Fibroblast of lung (primary cell): ENCODE data around the gene SIRT2. TPM values are rescaled to one million over a fixed set of nuclear protein-coding genes. Genes with fewer than 3 reads are reported as not detected.

Experiments
- DNase-seq, 2 donors: peaks; one replicate each; pipeline versions ENCODE4 v3.0.0 to v3.0.0-alpha.2; 2010; ENCODE audit warnings: low read depth in 2 of 2
- H2AFZ ChIP-seq: 2 replicates; pipeline ENCODE4 v1.5.1; 2012; ENCODE audit warnings: low read length, control low read depth, inconsistent platforms
- H3K27ac ChIP-seq: 2 replicates; pipeline ENCODE4 v1.5.1; 2011; ENCODE audit warnings: low read length, control low read depth; ENCODE audit not compliant: insufficient read depth
- H3K27me3 ChIP-seq: 2 replicates; pipeline ENCODE4 v1.5.1; 2011; ENCODE audit warnings: mild to moderate bottlenecking, low read length; ENCODE audit not compliant: control insufficient read depth, insufficient read depth
- H3K36me3 ChIP-seq: 2 replicates; pipeline ENCODE4 v1.5.1; 2011; ENCODE audit warnings: low read length; ENCODE audit not compliant: control insufficient read depth, insufficient read depth
- H3K4me1 ChIP-seq: 2 replicates; pipeline ENCODE4 v1.5.1; 2011; ENCODE audit warnings: low read length; ENCODE audit not compliant: control insufficient read depth, insufficient read depth; ENCODE audit errors: extremely low read depth
- H3K4me2 ChIP-seq: 2 replicates; pipeline ENCODE4 v1.5.1; 2011; ENCODE audit warnings: low read length, control low read depth; ENCODE audit not compliant: insufficient read depth; ENCODE audit errors: extremely low read depth
- H3K4me3 ChIP-seq, 4 experiments: fragments of 200-600 bp in 1 of 4; sonication (generic) in 1 of 4; replicated peaks in 1 of 4; 2 replicates each; pipeline ENCODE4 v1.5.1; 2011 to 2016; ENCODE audit warnings: low read length in 4 of 4, low read depth in 3 of 4, mild to moderate bottlenecking in 3 of 4, control low read depth in 2 of 4, inconsistent platforms in 1 of 4, mixed read lengths in 1 of 4; ENCODE audit not compliant: insufficient read depth in 1 of 4; ENCODE audit errors: control extremely low read depth in 1 of 4
- H3K79me2 ChIP-seq: 2 replicates; pipeline ENCODE4 v1.5.1; 2012; ENCODE audit warnings: mild to moderate bottlenecking, low read length, inconsistent platforms; ENCODE audit not compliant: control insufficient read depth, insufficient read depth
- H3K9ac ChIP-seq: 2 replicates; pipeline ENCODE4 v1.5.1; 2011; ENCODE audit warnings: mild to moderate bottlenecking, low read length, control low read depth; ENCODE audit not compliant: insufficient read depth
- H3K9me3 ChIP-seq: 2 replicates; pipeline ENCODE4 v1.5.1; 2012; ENCODE audit warnings: low read depth, low read length; ENCODE audit not compliant: control insufficient read depth, insufficient read depth
- H4K20me1 ChIP-seq: 2 replicates; pipeline ENCODE4 v1.5.1; 2011; ENCODE audit warnings: low read length; ENCODE audit not compliant: control insufficient read depth, insufficient read depth; ENCODE audit errors: extremely low read depth
- EZH2 ChIP-seq: IDR thresholded peaks from 2 replicates; pipeline ENCODE4 v1.5.1; 2012; ENCODE audit warnings: low read length, control low read depth, mild to moderate bottlenecking; ENCODE audit errors: missing control alignments
- polyA plus RNA-seq, 2 donors: library from polyadenylated mRNA; depleted of rRNA in 1 of 2; stranded (reverse) in 1 of 2; unstranded in 1 of 2; fragments of >200 nt; gene quantifications; 2 replicates each; pipeline ENCODE4 v1.2.1, GENCODE V29; 2011 to 2012; ENCODE audit warnings: missing spikeins in 1 of 2
- total RNA-seq: library from RNA; depleted of rRNA; stranded (reverse); fragments of >200 nt; gene quantifications from 2 replicates; pipeline ENCODE4 v1.2.1, GENCODE V29; 2014
- TF ChIP-seq, protein P1 (sequence below), 2 donors: IDR thresholded peaks in 1 of 2; conservative IDR thresholded peaks in 1 of 2; 1 replicate in 1 of 2; 2 replicates in 1 of 2; pipeline ENCODE4 v1.5.1; 2011 to 2012; ENCODE audit warnings: low read length in 2 of 2, control low read depth in 1 of 2, inconsistent platforms in 1 of 2, low read depth in 1 of 2, mild to moderate bottlenecking in 1 of 2

Gene SIRT2
- total and polyA plus RNA-seq, 2 donors (not counting 1 experiment from before 2014, with no cell fraction given) = 38.7 to 51.7 TPM

DNA sequence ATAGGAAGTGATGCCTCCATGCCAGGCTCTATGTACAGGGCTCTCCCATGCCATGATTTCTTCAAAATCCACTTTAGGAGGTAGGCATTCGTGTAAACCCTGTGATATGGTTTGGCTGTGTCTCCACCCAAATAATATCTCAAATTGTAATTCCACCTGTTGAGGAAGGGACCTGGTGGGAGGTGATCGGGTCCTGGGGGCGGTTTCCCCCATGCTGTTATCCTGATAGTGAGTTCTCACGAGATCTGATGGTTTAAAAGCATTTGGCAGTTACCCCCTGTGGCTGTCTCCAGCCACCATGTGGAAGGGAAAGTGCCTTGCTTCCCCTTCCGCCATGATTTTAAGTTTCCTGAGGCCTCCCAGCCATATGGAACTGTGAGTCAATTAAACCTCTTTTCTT, 23.1 kb upstream of the SIRT2 start:
- H3K27ac ChIP-seq = no peak overlapping the region
- H3K4me3 ChIP-seq = no peak overlapping the region
- peaks cover 2% of the 10 kb centered on the region for H3K36me3 ChIP-seq
- no peaks in the 10 kb centered on the region for H3K9me3 ChIP-seq
- no peak overlapping the region for H3K4me2 ChIP-seq
- no peak for DNase-seq
- H2AFZ ChIP-seq = no peak overlapping the region
- H3K4me1 ChIP-seq = no peaks in the 10 kb centered on the region
- no peaks in the 10 kb centered on the region for H3K27me3 ChIP-seq
- no peaks in the 10 kb centered on the region for H4K20me1 ChIP-seq
- H3K9ac ChIP-seq = no peak overlapping the region
- no peaks in the 10 kb centered on the region for H3K79me2 ChIP-seq
- TF ChIP-seq, protein P1, sequence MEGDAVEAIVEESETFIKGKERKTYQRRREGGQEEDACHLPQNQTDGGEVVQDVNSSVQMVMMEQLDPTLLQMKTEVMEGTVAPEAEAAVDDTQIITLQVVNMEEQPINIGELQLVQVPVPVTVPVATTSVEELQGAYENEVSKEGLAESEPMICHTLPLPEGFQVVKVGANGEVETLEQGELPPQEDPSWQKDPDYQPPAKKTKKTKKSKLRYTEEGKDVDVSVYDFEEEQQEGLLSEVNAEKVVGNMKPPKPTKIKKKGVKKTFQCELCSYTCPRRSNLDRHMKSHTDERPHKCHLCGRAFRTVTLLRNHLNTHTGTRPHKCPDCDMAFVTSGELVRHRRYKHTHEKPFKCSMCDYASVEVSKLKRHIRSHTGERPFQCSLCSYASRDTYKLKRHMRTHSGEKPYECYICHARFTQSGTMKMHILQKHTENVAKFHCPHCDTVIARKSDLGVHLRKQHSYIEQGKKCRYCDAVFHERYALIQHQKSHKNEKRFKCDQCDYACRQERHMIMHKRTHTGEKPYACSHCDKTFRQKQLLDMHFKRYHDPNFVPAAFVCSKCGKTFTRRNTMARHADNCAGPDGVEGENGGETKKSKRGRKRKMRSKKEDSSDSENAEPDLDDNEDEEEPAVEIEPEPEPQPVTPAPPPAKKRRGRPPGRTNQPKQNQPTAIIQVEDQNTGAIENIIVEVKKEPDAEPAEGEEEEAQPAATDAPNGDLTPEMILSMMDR (conservative IDR thresholded peaks at IDR 0.05 in 1 of 2, IDR thresholded peaks at IDR 0.05 in 1 of 2; ENCODE audit: low read depth in 1 of 2, low read length in 2 of 2) = no peak
- TF ChIP-seq EZH2 = no peak

DNA sequence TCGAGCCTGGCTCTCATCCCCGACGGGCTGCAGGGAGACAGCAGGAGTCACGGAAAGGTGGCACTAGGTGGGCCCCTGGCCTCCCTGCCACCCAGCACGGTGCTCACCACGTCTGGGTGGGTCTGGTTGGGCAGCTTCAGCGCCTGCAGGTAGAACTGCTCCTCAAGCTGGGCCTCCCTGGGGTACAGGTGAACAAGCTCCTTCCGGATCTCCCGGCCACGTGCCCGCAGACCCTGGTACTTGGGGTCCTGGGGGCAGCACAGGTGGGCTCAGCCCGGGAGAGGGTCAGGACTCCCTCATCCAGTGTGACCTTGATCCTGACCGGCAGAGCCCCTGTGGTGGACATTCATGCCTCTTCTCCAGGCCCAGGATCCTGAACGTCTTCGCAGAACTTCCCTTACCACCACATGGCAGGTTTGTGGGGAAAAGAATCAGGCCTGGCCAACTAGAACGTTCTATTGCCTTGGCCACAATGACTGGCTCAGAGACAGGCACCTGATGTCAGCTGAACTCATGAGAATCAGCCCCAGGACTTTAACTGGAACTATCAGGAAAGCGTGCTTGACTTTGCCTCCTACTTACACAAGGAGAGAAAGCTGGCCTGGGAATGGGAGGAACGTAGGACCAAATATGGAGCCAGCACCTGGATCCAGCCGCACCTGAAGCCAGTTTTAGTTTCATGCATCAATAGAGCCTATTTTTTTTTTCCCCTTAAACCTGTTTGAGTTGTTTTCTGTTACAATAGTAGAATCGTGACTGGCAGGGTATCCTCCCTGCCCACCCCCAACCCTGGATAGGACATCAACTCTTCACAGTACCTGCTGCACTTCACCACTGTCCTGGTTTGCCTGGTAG, 22.2 kb upstream of the SIRT2 start:
- H2AFZ ChIP-seq = no peak overlapping the region
- TF ChIP-seq EZH2 = no peak
- TF ChIP-seq, protein P1 (conservative IDR thresholded peaks at IDR 0.05 in 1 of 2, IDR thresholded peaks at IDR 0.05 in 1 of 2; ENCODE audit: low read depth in 1 of 2, low read length in 2 of 2) = no peak
- H3K4me2 ChIP-seq = no peak overlapping the region
- peaks cover 2% of the 10 kb centered on the region for H3K36me3 ChIP-seq
- H3K9ac ChIP-seq = no peak overlapping the region
- H3K27ac ChIP-seq = no peak overlapping the region
- no peaks in the 10 kb centered on the region for H4K20me1 ChIP-seq
- no peak overlapping the region for H3K4me3 ChIP-seq
- DNase-seq = no peak
- no peaks in the 10 kb centered on the region for H3K9me3 ChIP-seq
- no peaks in the 10 kb centered on the region for H3K27me3 ChIP-seq
- H3K4me1 ChIP-seq = no peaks in the 10 kb centered on the region
- no peaks in the 10 kb centered on the region for H3K79me2 ChIP-seq

DNA sequence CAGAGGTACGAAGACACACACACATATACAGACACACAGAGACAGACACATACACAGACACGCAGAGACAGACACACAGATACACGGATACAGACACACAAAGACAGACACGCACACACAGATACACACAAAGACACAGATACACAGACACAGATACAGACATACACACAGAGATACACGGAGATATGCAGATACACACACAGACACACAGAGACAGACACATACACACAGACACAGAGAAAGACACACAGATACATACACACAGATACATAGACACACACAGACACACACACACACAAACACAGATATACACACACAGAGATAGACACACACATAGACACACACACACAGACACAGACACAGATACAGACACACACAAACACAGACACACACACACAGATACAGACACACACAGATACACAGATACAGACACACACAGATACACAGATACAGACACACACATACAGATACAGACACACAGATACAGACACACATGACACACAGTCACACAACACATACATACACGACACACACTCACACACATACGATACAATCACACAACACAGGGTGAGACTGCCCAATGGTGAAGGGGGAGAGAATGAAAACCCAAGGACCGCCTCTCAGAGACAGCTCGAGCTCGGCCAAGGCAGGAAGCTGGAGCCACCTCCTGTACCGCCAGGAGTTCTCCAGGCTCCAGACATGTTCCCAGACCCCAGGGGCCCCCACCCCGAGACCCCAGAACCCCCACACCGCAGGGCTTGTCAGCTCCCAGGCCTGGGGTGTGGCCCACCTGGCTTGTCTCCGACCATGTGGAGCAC, 21.4 kb upstream of the SIRT2 start:
- no peak overlapping the region for H3K4me3 ChIP-seq
- no peaks in the 10 kb centered on the region for H3K79me2 ChIP-seq
- no peaks in the 10 kb centered on the region for H3K4me1 ChIP-seq
- no peaks in the 10 kb centered on the region for H3K27me3 ChIP-seq
- H2AFZ ChIP-seq = no peak overlapping the region
- no peaks in the 10 kb centered on the region for H4K20me1 ChIP-seq
- no peak overlapping the region for H3K27ac ChIP-seq
- no peaks in the 10 kb centered on the region for H3K9me3 ChIP-seq
- peaks cover 2% of the 10 kb centered on the region for H3K36me3 ChIP-seq
- no peak overlapping the region for H3K9ac ChIP-seq
- TF ChIP-seq EZH2 = no peak
- TF ChIP-seq, protein P1 (conservative IDR thresholded peaks at IDR 0.05 in 1 of 2, IDR thresholded peaks at IDR 0.05 in 1 of 2; ENCODE audit: low read depth in 1 of 2, low read length in 2 of 2) = no peak
- H3K4me2 ChIP-seq = no peak overlapping the region
- no peak for DNase-seq
